Kidney epithelial cell (primary cell): ENCODE data around the gene PTPN2. TPM values are rescaled to one million over a fixed set of nuclear protein-coding genes. Genes with fewer than 3 reads are reported as not detected.

Experiments
- DNase-seq: peaks from one replicate; pipeline ENCODE4 v3.0.0-alpha.2; 2010; ENCODE audit warnings: low read depth
- H3K27me3 ChIP-seq: 2 replicates; pipeline ENCODE4 v1.6.0; 2011; ENCODE audit warnings: low read length; ENCODE audit not compliant: control insufficient read depth, insufficient read depth
- H3K36me3 ChIP-seq: 2 replicates; pipeline ENCODE4 v1.5.1; 2011; ENCODE audit warnings: low read length; ENCODE audit not compliant: control insufficient read depth, insufficient read depth
- H3K4me3 ChIP-seq: 2 replicates; pipeline ENCODE4 v1.5.1; 2011; ENCODE audit warnings: low read depth, mild to moderate bottlenecking, control low read depth, low read length
- CTCF ChIP-seq: IDR thresholded peaks from 2 replicates; pipeline ENCODE4 v1.5.1; 2011; ENCODE audit warnings: mild to moderate bottlenecking, moderate library complexity, low read length, control low read depth, inconsistent platforms; ENCODE audit not compliant: insufficient read depth, poor library complexity, severe bottlenecking
- total RNA-seq: library from RNA; depleted of rRNA; stranded (reverse); fragments of >200 nt; gene quantifications from 2 replicates; pipeline ENCODE4 v1.2.3, GENCODE V29; 2015

The PTPN2 gene
- total RNA-seq, 1 donor from 2014 or later, result 38.5 TPM

- DNase-seq, result no peak
- TF ChIP-seq CTCF, result no peak
- no peak overlapping the region for H3K4me3 ChIP-seq
- H3K27me3 ChIP-seq, result no peaks in the 10 kb centered on the region
- H3K36me3 ChIP-seq, result no peaks in the 10 kb centered on the region
Measured at GRCh38 chr18:12818243-12818642, 65.8 kb downstream of the PTPN2 start.

DNA sequence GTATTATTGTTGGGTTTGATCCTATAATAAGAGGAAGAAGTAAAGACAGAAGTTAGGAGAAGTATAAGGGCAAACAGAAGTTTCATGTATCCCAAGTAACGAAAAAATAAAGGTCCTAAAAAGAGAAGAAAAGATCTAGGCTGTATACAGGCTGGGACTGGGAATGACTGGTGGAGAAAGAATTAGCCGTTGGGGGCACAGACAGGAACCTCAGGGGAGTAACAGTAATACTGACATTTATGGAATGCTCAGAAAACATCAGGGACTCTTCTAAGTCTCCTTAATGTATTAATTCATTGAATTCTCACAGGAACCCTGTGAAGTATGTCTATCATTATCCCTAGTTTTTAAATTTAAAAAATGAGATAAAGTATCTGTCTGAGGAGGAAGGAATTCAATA is 67.6 kb downstream of the PTPN2 start:
- Histone ChIP-seq H3K36me3 (no peaks in the 10 kb centered on the region), H3K27me3 (no peaks in the 10 kb centered on the region), H3K4me3 (no peak overlapping the region)
- no peak for TF ChIP-seq CTCF
- no peak for DNase-seq

- H3K36me3 ChIP-seq, result no peaks in the 10 kb centered on the region
- H3K4me3 ChIP-seq, result no peak overlapping the region
- H3K27me3 ChIP-seq, result no peaks in the 10 kb centered on the region
- no peak for TF ChIP-seq CTCF
- DNase-seq, result peak; percentile 34
Measured at GRCh38 chr18:12811191-12811950, 72.7 kb downstream of the PTPN2 start.

- H3K27me3 ChIP-seq, result no peaks in the 10 kb centered on the region
- H3K4me3 ChIP-seq, result no peak overlapping the region
- H3K36me3 ChIP-seq, result peaks cover 1% of the 10 kb centered on the region
- no peak for TF ChIP-seq CTCF
- no peak for DNase-seq
Measured at GRCh38 chr18:12803069-12803936, 80.7 kb downstream of the PTPN2 start.

DNA sequence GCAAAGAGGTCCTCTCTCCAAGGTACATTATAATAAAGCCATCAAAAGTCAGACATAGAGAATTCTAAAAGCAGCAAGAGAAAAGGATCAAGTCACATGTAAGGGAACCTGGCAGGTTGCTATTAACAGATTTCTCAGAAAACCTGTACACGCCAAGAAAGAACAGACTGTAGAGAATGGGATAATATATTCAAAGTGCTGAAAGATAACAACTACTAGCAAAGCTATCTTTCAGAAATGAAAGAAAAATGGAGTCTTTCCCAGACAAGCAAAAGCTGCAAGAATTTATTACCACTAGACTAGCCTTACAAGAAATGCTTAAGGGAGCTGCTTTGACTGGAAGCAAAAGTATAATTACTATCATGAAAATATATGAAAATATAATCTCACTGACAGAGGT is 81.5 kb downstream of the PTPN2 start:
- TF ChIP-seq CTCF, result no peak

GRCh38 chr18:12796448-12796847 is 87.6 kb downstream of the PTPN2 start:
- TF ChIP-seq CTCF, result no peak
- Histone ChIP-seq H3K27me3 (no peaks in the 10 kb centered on the region), H3K4me3 (no peak overlapping the region), H3K36me3 (peaks cover under 1% of the 10 kb centered on the region)
- no peak for DNase-seq

More for the DNA sequence above, 81.5 kb downstream of the PTPN2 start:
- Histone ChIP-seq H3K36me3 (peaks cover 1% of the 10 kb centered on the region), H3K4me3 (no peak overlapping the region), H3K27me3 (no peaks in the 10 kb centered on the region)
- DNase-seq, result no peak
